HPDE6-E6E7 (cell line): Measurements from ENCODE around the gene CHST2.

ENCODE experiments used
- DNase-seq: peaks from one replicate; pipeline ENCODE4 v3.0.0; 2011; ENCODE audit warnings: missing footprints; ENCODE audit errors: extremely low spot score

CHST2 gene

DNA sequence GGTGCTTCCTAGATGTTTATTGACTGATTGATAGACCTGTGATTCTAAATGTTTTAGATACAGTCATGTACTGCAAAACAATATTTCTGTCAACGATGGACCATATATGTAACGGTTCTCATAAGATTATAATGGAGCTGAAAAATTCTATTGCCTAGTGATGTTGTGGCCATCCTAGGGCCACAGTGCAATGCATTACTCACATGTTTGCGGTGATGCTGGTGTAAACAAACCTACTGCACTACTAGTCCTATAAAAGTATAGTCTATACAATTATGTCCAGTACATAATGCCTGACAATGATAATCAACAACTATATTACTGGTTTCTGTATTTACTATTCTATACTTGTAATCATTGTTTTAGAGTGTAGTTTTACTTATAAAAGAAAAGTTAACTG is 46.8 kb downstream of the CHST2 start:
- no peak for DNase-seq

DNA sequence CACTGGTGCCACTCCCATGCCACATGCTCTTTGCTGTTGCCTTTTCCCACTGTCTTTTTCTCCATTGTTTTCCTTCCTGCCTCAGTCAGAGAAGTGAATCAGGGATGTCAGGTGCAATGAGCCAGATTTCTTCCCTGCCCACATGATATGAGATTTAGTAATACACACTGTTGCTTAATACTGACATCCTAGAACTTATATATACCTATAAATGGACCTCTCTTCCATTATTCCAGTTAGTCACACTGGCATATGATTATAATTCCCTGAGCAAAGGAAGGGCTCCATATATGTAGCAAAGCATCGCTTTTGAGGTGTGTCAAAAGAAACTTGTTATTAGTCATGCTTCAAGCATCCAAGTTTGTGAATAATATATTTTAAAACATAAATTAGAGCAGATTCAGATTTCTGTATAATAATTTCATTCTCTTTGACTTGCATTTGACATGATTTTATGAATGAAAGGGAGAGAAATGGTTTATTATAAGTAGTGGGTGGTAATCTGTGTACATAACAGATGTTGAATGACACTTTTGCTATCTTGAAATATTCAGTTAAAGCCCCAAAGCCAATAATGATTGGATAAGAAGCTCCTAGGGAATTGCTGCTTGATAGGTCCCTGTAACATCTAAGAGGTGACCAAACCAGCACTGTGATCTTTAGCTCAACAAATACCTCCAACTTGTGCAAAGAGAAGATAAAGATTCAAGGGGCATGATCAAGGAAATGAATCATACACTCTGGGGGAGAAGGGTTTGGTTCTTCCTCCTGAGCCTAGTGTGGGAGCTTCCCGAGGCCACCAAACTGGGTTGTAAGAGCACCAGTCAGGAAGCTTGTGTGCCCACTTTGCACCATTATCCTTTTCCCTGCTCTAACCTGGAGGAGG is 48.6 kb downstream of the CHST2 start:
- peak; percentile 53 for DNase-seq

DNA sequence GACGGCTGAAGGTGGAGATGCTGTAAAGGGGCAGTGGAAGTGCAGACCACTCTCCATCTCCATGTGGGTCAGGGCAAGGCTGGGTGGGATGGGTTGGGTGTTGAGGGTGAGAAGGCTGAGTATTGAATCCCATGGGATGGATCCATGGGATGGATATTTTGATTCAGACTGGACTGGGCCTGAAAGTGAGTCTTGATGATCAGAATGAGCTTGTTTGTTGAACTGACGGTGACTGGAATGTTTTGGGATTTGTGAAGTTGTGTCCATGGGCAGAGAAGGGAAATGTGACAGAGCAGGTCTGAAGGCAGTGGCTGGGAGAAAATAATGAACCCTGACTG is 49.3 kb downstream of the CHST2 start:
- DNase-seq: no peak

DNA sequence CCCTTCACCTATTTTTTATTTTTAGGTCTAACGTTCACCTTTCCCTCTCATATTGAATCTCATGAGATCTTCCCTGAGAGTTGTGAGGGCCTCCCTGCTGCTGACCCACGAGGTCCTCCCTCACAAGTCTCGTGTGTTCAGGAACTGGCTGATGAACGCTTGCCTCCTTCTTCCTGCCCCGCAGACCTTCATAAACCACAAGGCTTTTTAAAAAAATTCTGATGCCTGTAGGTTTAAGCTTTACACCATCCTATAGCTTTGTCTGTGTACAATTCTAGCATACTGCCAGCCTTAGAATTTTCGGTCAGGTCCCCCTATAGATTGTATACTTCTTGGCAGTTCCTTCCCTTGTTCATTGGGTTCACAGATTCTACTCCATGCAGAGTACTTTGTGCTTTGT is 50.5 kb downstream of the CHST2 start:
- no peak for DNase-seq

DNA sequence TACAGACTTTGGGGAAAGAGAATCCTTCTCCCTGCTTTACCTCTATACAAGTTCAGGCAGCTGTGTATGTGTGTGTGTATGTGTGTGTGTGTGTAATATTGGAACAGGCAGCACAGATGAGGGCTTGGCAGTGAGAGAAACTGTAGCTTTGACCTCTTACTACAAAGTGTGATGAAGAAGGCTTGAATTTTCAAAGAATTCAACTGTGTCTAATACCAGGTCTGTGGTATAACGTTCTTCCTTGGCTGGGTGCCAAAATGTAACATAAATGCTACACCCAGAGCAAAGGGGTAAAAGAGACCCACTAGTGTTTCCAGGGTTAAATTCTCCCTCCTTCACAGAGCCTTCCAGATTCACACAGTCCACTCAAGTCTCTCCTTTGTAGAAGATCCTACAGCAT is 51.1 kb downstream of the CHST2 start:
- no peak for DNase-seq

DNA sequence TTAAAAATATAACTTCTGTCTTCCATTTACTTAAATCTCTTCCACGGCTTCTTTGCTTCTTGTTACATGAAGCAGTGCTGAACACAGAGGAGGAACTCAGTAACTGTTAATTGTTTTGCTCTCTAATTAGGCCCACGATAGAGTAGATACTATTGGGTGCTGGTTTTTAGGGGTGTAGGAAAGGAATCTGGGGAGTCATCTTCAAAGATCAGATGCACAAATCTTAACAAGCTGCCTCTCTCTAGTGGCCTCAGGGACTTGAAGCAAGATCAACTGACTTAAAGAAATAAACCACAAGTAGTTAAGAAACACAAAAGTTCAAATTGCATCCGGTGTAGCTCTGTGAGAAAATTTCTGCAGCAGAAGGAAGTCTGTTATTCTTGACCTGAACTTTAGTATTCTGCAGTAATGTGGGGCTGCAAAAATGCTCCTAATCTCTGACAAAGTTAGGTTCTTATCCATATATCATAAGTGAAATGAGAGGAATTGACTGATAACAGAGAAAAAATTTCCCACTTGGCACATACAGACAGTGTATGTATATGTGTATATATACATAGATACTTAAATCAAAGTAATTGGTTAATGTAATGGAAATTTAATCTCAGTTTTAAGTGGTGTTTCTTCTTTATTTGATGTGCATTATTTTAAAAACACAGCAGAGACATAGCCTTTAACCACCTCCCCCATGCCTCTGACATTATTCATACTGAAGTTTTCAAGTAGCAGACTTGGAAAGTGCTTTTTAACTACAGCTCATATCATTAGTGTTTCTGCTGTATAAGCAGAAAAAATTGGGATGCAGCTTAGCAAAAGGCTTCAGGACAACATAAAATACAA is 51.8 kb downstream of the CHST2 start:
- DNase-seq: no peak

DNA sequence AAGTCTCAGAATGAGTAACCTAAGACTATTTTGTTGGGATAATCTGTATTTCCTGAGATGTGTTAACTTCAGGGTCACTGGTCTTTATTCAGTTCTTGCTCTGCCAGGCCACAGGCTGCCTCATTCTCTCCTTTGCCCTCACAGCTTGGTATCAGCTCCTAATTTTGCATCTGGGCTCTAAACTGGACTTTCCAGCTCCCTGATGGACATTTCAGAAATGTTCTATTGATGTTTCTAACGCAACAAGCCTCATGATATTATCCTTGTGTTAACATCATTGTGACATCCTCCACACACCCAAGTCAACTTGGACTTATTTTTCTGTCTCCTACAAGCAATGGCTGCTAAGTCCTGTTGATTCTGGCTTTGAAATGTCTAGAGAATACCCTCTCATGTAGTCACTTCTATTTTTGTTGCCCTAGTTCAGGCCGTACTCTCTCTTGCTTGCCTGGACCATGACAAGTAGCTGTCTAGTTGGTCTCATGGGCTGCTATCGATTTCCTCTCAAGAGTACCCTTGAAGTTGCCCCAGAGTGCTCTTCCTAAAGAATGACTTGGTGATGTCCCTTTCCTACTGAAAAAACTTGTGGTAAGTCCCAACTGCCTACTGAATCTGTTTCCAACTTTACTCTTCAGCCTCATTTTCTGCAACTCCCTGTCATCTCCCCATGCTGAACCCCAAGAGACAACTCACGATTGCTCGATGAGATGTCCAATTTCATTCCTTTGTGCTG is 52.7 kb downstream of the CHST2 start:
- DNase-seq: no peak

DNA sequence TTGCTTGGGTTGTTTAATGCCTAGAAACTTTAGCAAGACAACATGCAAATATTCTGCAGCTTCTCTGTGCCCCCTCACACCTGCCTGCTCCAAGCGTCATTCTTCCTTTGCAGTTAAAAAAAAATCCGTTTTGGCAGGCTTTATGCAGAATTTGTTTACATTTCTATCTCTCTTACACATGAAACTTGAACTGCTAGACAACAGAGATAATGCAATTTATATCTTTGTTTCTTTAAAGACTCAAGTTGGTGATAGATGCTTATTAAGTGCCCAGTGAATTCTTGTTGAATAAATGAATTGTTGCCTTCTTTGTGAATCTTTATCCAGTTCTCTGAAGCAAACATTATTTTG is 53.2 kb downstream of the CHST2 start:
- DNase-seq: no peak

DNA sequence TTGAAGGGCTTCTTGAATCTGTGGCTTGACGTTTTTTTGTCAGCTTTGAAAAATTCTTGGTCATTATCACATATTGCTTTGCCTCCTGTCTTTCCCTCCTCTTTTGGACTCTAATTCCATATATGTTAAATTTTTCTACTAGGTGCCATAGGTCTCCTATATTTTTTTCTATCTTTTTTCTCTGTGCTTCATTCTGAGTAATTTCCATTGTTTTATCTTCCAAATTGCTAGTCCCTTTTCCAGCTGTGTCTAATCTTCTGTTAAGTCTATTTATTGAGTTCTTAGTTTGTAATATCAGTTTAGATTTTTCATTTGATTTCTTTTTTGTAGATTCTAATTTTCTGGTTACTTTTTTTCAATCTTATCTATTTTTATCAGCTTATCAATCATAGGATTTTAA is 53.7 kb downstream of the CHST2 start:
- DNase-seq: no peak
